Keratinocyte (primary cell): ENCODE results near the gene EGFL7. TPM values are rescaled to one million over a fixed set of nuclear protein-coding genes. Genes with fewer than 3 reads are reported as not detected.
A peak's percentile ranks its signal among the peaks of the same experiment; 100 is the strongest.

Experiments used
- DNase-seq: peaks from one replicate; pipeline ENCODE4 v3.0.0-alpha.2; 2011; ENCODE audit warnings: low read depth, missing footprints, low spot score
- FAIRE-seq: peaks from 2 replicates; lab custom pipeline; 2011; peaks lifted over from hg19 to GRCh38; lab: Jason Lieb, UNC
- H2AFZ ChIP-seq: 2 replicates; pipeline ENCODE4 v1.6.0; 2012; ENCODE audit warnings: low read length, control low read depth, inconsistent platforms; ENCODE audit not compliant: control insufficient read depth
- H3K27ac ChIP-seq: 2 replicates; pipeline ENCODE4 v1.5.1; 2011; ENCODE audit warnings: low read length; ENCODE audit not compliant: control insufficient read depth, insufficient read depth
- H3K27me3 ChIP-seq: 3 replicates; pipeline ENCODE4 v1.6.0; 2011; ENCODE audit warnings: low read length; ENCODE audit not compliant: control insufficient read depth, insufficient read depth; ENCODE audit errors: extremely low read depth
- H3K36me3 ChIP-seq, 2 experiments: 2 replicates in 1 of 2; 3 replicates in 1 of 2; pipeline ENCODE4 v1.5.1; 2011; ENCODE audit warnings: low read length in 2 of 2, mild to moderate bottlenecking in 1 of 2; ENCODE audit not compliant: control insufficient read depth in 2 of 2, insufficient read depth in 2 of 2; ENCODE audit errors: extremely low read depth in 1 of 2
- H3K4me1 ChIP-seq: 3 replicates; pipeline ENCODE4 v1.5.1; 2011; ENCODE audit warnings: low read length; ENCODE audit not compliant: control insufficient read depth, insufficient read depth; ENCODE audit errors: extremely low read depth
- H3K4me2 ChIP-seq: 3 replicates; pipeline ENCODE4 v1.6.0; 2011; ENCODE audit warnings: low read depth, low read length; ENCODE audit not compliant: control insufficient read depth, insufficient read depth; ENCODE audit errors: extremely low read depth
- H3K4me3 ChIP-seq, 3 experiments: fragments of 200-600 bp in 1 of 3; sonication (generic) in 1 of 3; 2 replicates in 2 of 3; 3 replicates in 1 of 3; pipeline ENCODE4 v1.5.1; 2011 to 2016; ENCODE audit warnings: low read length in 3 of 3, mild to moderate bottlenecking in 3 of 3, control low read depth in 2 of 3, inconsistent platforms in 1 of 3, low read depth in 1 of 3, mixed read lengths in 1 of 3, mixed run types in 1 of 3, moderate library complexity in 1 of 3; ENCODE audit not compliant: control insufficient read depth in 2 of 3, insufficient read depth in 2 of 3; ENCODE audit errors: extremely low read depth in 1 of 3
- H3K79me2 ChIP-seq: 2 replicates; pipeline ENCODE4 v1.6.0; 2012; ENCODE audit warnings: low read length; ENCODE audit not compliant: control insufficient read depth, insufficient read depth
- H3K9ac ChIP-seq: 3 replicates; pipeline ENCODE4 v1.6.0; 2011; ENCODE audit warnings: low read length; ENCODE audit not compliant: control insufficient read depth, insufficient read depth; ENCODE audit errors: extremely low read depth
- H3K9me1 ChIP-seq: 3 replicates; pipeline ENCODE4 v1.6.0; 2011; ENCODE audit warnings: low read length; ENCODE audit not compliant: control insufficient read depth, insufficient read depth; ENCODE audit errors: extremely low read depth
- H3K9me3 ChIP-seq: 2 replicates; pipeline ENCODE4 v1.5.1; 2012; ENCODE audit warnings: low read depth, low read length; ENCODE audit not compliant: control insufficient read depth
- H4K20me1 ChIP-seq: 3 replicates; pipeline ENCODE4 v1.6.0; 2011; ENCODE audit warnings: low read length; ENCODE audit not compliant: control insufficient read depth, insufficient read depth; ENCODE audit errors: extremely low read depth
- CTCF ChIP-seq, 3 experiments: IDR thresholded peaks in 1 of 3; conservative IDR thresholded peaks in 1 of 3; optimal IDR thresholded peaks in 1 of 3; 2 replicates in 2 of 3; 3 replicates in 1 of 3; pipeline versions ENCODE3 to v1.5.1; 2011; ENCODE audit warnings: low read length in 3 of 3, mild to moderate bottlenecking in 3 of 3, moderate library complexity in 2 of 3, control low read depth in 1 of 3, inconsistent platforms in 1 of 3; ENCODE audit not compliant: insufficient read depth in 2 of 3; ENCODE audit errors: extremely low read depth in 1 of 3
- EZH2 ChIP-seq: IDR thresholded peaks from one replicate; pipeline ENCODE4 v1.6.1; 2012; ENCODE audit warnings: inconsistent platforms, mild to moderate bottlenecking, low read length, moderate library complexity
- dilution Hi-C: fragments of 300-500 bp; cut with MboI; formaldehyde crosslinking; loops from one replicate; pipeline ENCODE4 v1.7.0; 2020; ENCODE audit warnings: low sequenced_read_pairs; ENCODE audit not compliant: extremely low pct_ligation_motif_present
- polyA plus RNA-seq, 5 experiments: library from polyadenylated mRNA; depleted of rRNA in 3 of 5; stranded (reverse) in 3 of 5; stranded (forward) in 1 of 5; unstranded in 1 of 5; fragments of >200 nt; gene quantifications; 1 replicate in 1 of 5; 2 replicates in 3 of 5; 3 replicates in 1 of 5; pipeline versions ENCODE4 v1.2.1 to v1.2.3, GENCODE V29; 2011 to 2012; ENCODE audit warnings: missing spikeins in 2 of 5, low read depth in 1 of 5, low replicate concordance in 1 of 5

Gene EGFL7
- polyA plus RNA-seq, 1 donor (not counting 4 experiments of a cell fraction or from before 2014, with no cell fraction given) = 4.2 TPM

- TF ChIP-seq EZH2 (no peak), CTCF (optimal IDR thresholded peaks at IDR 0.05 in 1 of 3, IDR thresholded peaks at IDR 0.05 in 1 of 3, conservative IDR thresholded peaks at IDR 0.05 in 1 of 3; ENCODE audit: extremely low read depth in 1 of 3, insufficient read depth in 2 of 3, low read length in 3 of 3) (no peak)
- H3K36me3 ChIP-seq = peaks cover 0 to 3% of the 10 kb centered on the region in 2 experiments
- peak overlapping the region; percentile 58 to 86 (median 80) for H3K4me3 ChIP-seq
- peak overlapping the region; percentile 74 for H3K4me2 ChIP-seq
- no peaks in the 10 kb centered on the region for H3K27me3 ChIP-seq
- DNase-seq = no peak
- H3K27ac ChIP-seq = no peak overlapping the region
- H4K20me1 ChIP-seq = peaks cover 2% of the 10 kb centered on the region
- H3K9me1 ChIP-seq = no peaks in the 10 kb centered on the region
- peak overlapping the region; percentile 71 for H3K9ac ChIP-seq
- H2AFZ ChIP-seq = no peak overlapping the region
- no peak for FAIRE-seq
- H3K9me3 ChIP-seq = no peaks in the 10 kb centered on the region
- dilution Hi-C loops = no loop called here
- peaks cover 15% of the 10 kb centered on the region for H3K79me2 ChIP-seq
- peaks cover 12% of the 10 kb centered on the region for H3K4me1 ChIP-seq
Observed at GRCh38 chr9:136686534-136686793, 23.7 kb downstream of the EGFL7 start.

GRCh38 chr9:136686794-136687711 lies 24.3 kb downstream of the EGFL7 start, which contains the start of gene AGPAT2:
Gene AGPAT2 (minus strand): TSS chr9:136687457. CDS start chr9:136687357, 100 bp downstream.
- Histone ChIP-seq H3K27me3 (no peaks in the 10 kb centered on the region), H3K27ac (no peak within 1 kb of the TSS), H3K36me3 (peaks cover 0 to 3% of the 10 kb centered on the region in 2 experiments), H3K79me2 (peaks cover 15% of the 10 kb centered on the region), H2AFZ (peak within 1 kb of the TSS; percentile 73), H4K20me1 (no peaks in the 10 kb centered on the region), H3K9ac (peak within 1 kb of the TSS; percentile 71), H3K9me1 (no peaks in the 10 kb centered on the region), H3K4me1 (peaks cover 12% of the 10 kb centered on the region), H3K9me3 (no peaks in the 10 kb centered on the region), H3K4me2 (peak within 1 kb of the TSS; percentile 74), H3K4me3 (peak within 1 kb of the TSS; percentile 58 to 86 (median 80))
- FAIRE-seq (no peak), DNase-seq (no peak)
- TF ChIP-seq CTCF (optimal IDR thresholded peaks at IDR 0.05 in 1 of 3, IDR thresholded peaks at IDR 0.05 in 1 of 3, conservative IDR thresholded peaks at IDR 0.05 in 1 of 3; ENCODE audit: extremely low read depth in 1 of 3, insufficient read depth in 2 of 3, low read length in 3 of 3) (no peak), EZH2 (no peak)
- dilution Hi-C loops = no loop called here
